Activated CD4-positive, alpha-beta memory T cell treated with anti-CD3 and anti-CD28 coated beads for 36 hours (primary cell): ENCODE measurements around the gene ANKRD26. TPM values are rescaled to one million over a fixed set of nuclear protein-coding genes. Genes with fewer than 3 reads are reported as not detected.
"Not testable (repeated sequence)": the region's sequence is repeated elsewhere in the genome, so short reads cannot be mapped to it uniquely, and the experiment has no call there.

Experiments
- CTCF ChIA-PET: fragments of 350-600 bp; sonication (Branson Sonifier 250); formaldehyde crosslinking; loops from one replicate; lab custom pipeline; 2021; ENCODE audit warnings: antibody characterized with exemption, inconsistent platforms; lab: Charles Lee
- POLR2A ChIA-PET: fragments of 350-600 bp; sonication (Branson Sonifier 250); formaldehyde crosslinking; loops from one replicate; lab custom pipeline; 2021; ENCODE audit warnings: antibody characterized with exemption; lab: Charles Lee
- DNase-seq: peaks from one replicate; pipeline ENCODE4 v3.0.0-alpha.2; 2020
- H3K27ac Mint-ChIP-seq: one replicate; pipeline ENCODE4 v1.8.0; 2021; ENCODE audit warnings: mixed read lengths
- H3K27me3 Mint-ChIP-seq: one replicate; pipeline ENCODE4 v1.8.0; 2021; ENCODE audit warnings: mixed read lengths
- H3K36me3 Mint-ChIP-seq: one replicate; pipeline ENCODE4 v1.8.0; 2021; ENCODE audit warnings: mixed read lengths
- H3K4me1 Mint-ChIP-seq: one replicate; pipeline ENCODE4 v1.8.0; 2021; ENCODE audit warnings: low read depth, mixed read lengths
- H3K4me3 Mint-ChIP-seq: one replicate; pipeline ENCODE4 v1.8.0; 2021; ENCODE audit warnings: mild to moderate bottlenecking, mixed read lengths
- H3K9me3 Mint-ChIP-seq: one replicate; pipeline ENCODE4 v1.8.0; 2021; ENCODE audit warnings: mixed read lengths
- intact Hi-C: fragments of 100-400 bp; cut with micrococcal nuclease; formaldehyde crosslinking; loops from one replicate; pipeline ENCODE4 v1.15.1; 2023
- total RNA-seq, 2 experiments: library from RNA; stranded (reverse); gene quantifications; one replicate each; pipeline ENCODE4 v1.2.3, GENCODE V29; 2021

ANKRD26 gene
- total RNA-seq, 2 experiments from 2014 or later: 6.7 to 7.1 TPM

GRCh38 chr10:27072436-27073114 lies 27.7 kb downstream of the ANKRD26 start:
- Mint-ChIP-seq H3K4me3 (no peak overlapping the region), H3K36me3 (peaks cover 53% of the 10 kb centered on the region), H3K9me3 (peaks cover 6% of the 10 kb centered on the region), H3K27ac (no peak overlapping the region), H3K4me1 (peaks cover 12% of the 10 kb centered on the region), H3K27me3 (no peaks in the 10 kb centered on the region)
- intact Hi-C loops: no loop called here
- POLR2A ChIA-PET: no interaction called here
- peak; percentile 17 for DNase-seq
- CTCF ChIA-PET: no interaction called here

GRCh38 chr10:27068217-27068891 lies 31.9 kb downstream of the ANKRD26 start:
- POLR2A ChIA-PET: no interaction called here
- CTCF ChIA-PET: no interaction called here
- H3K27me3 Mint-ChIP-seq: no peaks in the 10 kb centered on the region
- H3K4me1 Mint-ChIP-seq: no peaks in the 10 kb centered on the region
- no peak for DNase-seq
- peaks cover 23% of the 10 kb centered on the region for H3K36me3 Mint-ChIP-seq
- H3K27ac Mint-ChIP-seq: no peak overlapping the region
- no peaks in the 10 kb centered on the region for H3K9me3 Mint-ChIP-seq
- intact Hi-C loops: no loop called here
- no peak overlapping the region for H3K4me3 Mint-ChIP-seq

GRCh38 chr10:27065084-27065483 lies 35.2 kb downstream of the ANKRD26 start:
- DNase-seq: no peak

GRCh38 chr10:27052656-27053055 lies 47.6 kb downstream of the ANKRD26 start:
- no peak overlapping the region for H3K4me3 Mint-ChIP-seq

More at GRCh38 chr10:27065084-27065483, 35.2 kb downstream of the ANKRD26 start:
- H3K4me3 Mint-ChIP-seq: no peak overlapping the region
- ChIA-PET POLR2A (no interaction called here), CTCF (no interaction called here)
- H3K27ac Mint-ChIP-seq: no peak overlapping the region
- no peaks in the 10 kb centered on the region for H3K27me3 Mint-ChIP-seq
- intact Hi-C loops: no loop called here
- H3K4me1 Mint-ChIP-seq: no peaks in the 10 kb centered on the region
- H3K36me3 Mint-ChIP-seq: peaks cover 22% of the 10 kb centered on the region
- no peaks in the 10 kb centered on the region for H3K9me3 Mint-ChIP-seq

GRCh38 chr10:27045247-27045646 lies 55.0 kb downstream of the ANKRD26 start:
- peaks cover 16% of the 10 kb centered on the region for H3K36me3 Mint-ChIP-seq
- POLR2A ChIA-PET, DNase-seq, intact Hi-C loops, H3K4me1 Mint-ChIP-seq, H3K27ac Mint-ChIP-seq, H3K4me3 Mint-ChIP-seq, H3K9me3 Mint-ChIP-seq, H3K27me3 Mint-ChIP-seq: not testable (repeated sequence)
- CTCF ChIA-PET: interaction anchor here (0.7 to 1.3 kb wide), 2 partner anchors 26 to 1167 kb away, joined by 3 to 5 read pairs; no protein-coding TSS in a partner anchor

More at GRCh38 chr10:27052656-27053055, 47.6 kb downstream of the ANKRD26 start:
- Mint-ChIP-seq H3K27ac (no peak overlapping the region), H3K4me1 (no peaks in the 10 kb centered on the region), H3K36me3 (peaks cover 3% of the 10 kb centered on the region), H3K9me3 (no peaks in the 10 kb centered on the region), H3K27me3 (no peaks in the 10 kb centered on the region)
- ChIA-PET CTCF (no interaction called here), POLR2A (no interaction called here)
- DNase-seq: no peak
- intact Hi-C loops: no loop called here

- intact Hi-C loops: no loop called here
- no peak overlapping the region for H3K27ac Mint-ChIP-seq
- no peaks in the 10 kb centered on the region for H3K27me3 Mint-ChIP-seq
- no peak for DNase-seq
- no peaks in the 10 kb centered on the region for H3K4me1 Mint-ChIP-seq
- no peaks in the 10 kb centered on the region for H3K9me3 Mint-ChIP-seq
- CTCF ChIA-PET: no interaction called here
- H3K36me3 Mint-ChIP-seq: peaks cover 27% of the 10 kb centered on the region
- no peak overlapping the region for H3K4me3 Mint-ChIP-seq
- POLR2A ChIA-PET: no interaction called here
Measured at GRCh38 chr10:27041196-27041595, 59.1 kb downstream of the ANKRD26 start.

GRCh38 chr10:27038168-27038567 lies 62.1 kb downstream of the ANKRD26 start:
- H3K9me3 Mint-ChIP-seq: no peaks in the 10 kb centered on the region
- H3K4me3 Mint-ChIP-seq: no peak overlapping the region
- H3K36me3 Mint-ChIP-seq: peaks cover 27% of the 10 kb centered on the region
- ChIA-PET CTCF (no interaction called here), POLR2A (no interaction called here)
- H3K27me3 Mint-ChIP-seq: no peaks in the 10 kb centered on the region
- intact Hi-C loops: loop anchor here (10.0 kb wide), 1 partner anchor 73 kb away; no protein-coding TSS in a partner anchor
- H3K4me1 Mint-ChIP-seq: peaks cover 10% of the 10 kb centered on the region
- no peak overlapping the region for H3K27ac Mint-ChIP-seq
- DNase-seq: no peak

- H3K4me1 Mint-ChIP-seq: peaks cover 12% of the 10 kb centered on the region
- H3K4me3 Mint-ChIP-seq: peak overlapping the region; percentile 46
- H3K36me3 Mint-ChIP-seq: peaks cover 15% of the 10 kb centered on the region
- intact Hi-C loops: loop anchor here (10.0 kb wide), 1 partner anchor 70 kb away; no protein-coding TSS in a partner anchor
- H3K27me3 Mint-ChIP-seq: no peaks in the 10 kb centered on the region
- ChIA-PET CTCF (interaction anchor here (0.6 kb wide), 1 partner anchor 189 kb away, joined by 5 read pairs; no protein-coding TSS in a partner anchor), POLR2A (no interaction called here)
- H3K27ac Mint-ChIP-seq: peak overlapping the region; percentile 40
- no peaks in the 10 kb centered on the region for H3K9me3 Mint-ChIP-seq
- no peak for DNase-seq
Measured at GRCh38 chr10:27035163-27035562, 65.1 kb downstream of the ANKRD26 start.

- Mint-ChIP-seq H3K4me3 (no peak overlapping the region), H3K9me3 (no peaks in the 10 kb centered on the region), H3K36me3 (peaks cover 9% of the 10 kb centered on the region), H3K27me3 (no peaks in the 10 kb centered on the region), H3K4me1 (peaks cover 10% of the 10 kb centered on the region), H3K27ac (no peak overlapping the region)
- intact Hi-C loops: loop anchor here (10.0 kb wide), 1 partner anchor 65 kb away; no protein-coding TSS in a partner anchor
- CTCF ChIA-PET: interaction anchor here (0.9 kb wide), 1 partner anchor 304 kb away, joined by 3 read pairs; no protein-coding TSS in a partner anchor
- POLR2A ChIA-PET: no interaction called here
- DNase-seq: no peak
Measured at GRCh38 chr10:27030060-27030459, 70.2 kb downstream of the ANKRD26 start.

- no peak for DNase-seq
- ChIA-PET CTCF (no interaction called here), POLR2A (no interaction called here)
- no peak overlapping the region for H3K27ac Mint-ChIP-seq
- intact Hi-C loops: no loop called here
- H3K9me3 Mint-ChIP-seq: no peaks in the 10 kb centered on the region
- H3K27me3 Mint-ChIP-seq: no peaks in the 10 kb centered on the region
- H3K36me3 Mint-ChIP-seq: peaks cover 10% of the 10 kb centered on the region
- no peak overlapping the region for H3K4me3 Mint-ChIP-seq
- peaks cover 16% of the 10 kb centered on the region for H3K4me1 Mint-ChIP-seq
Measured at GRCh38 chr10:27022048-27022447, 78.2 kb downstream of the ANKRD26 start.

- ChIA-PET CTCF (interaction anchor here (1.5 kb wide), 1 partner anchor 25 kb away, joined by 3 read pairs; no protein-coding TSS in a partner anchor), POLR2A (no interaction called here)
- H3K4me3 Mint-ChIP-seq: no peak overlapping the region
- no peaks in the 10 kb centered on the region for H3K27me3 Mint-ChIP-seq
- intact Hi-C loops: no loop called here
- H3K27ac Mint-ChIP-seq: no peak overlapping the region
- H3K36me3 Mint-ChIP-seq: peaks cover 10% of the 10 kb centered on the region
- H3K4me1 Mint-ChIP-seq: peaks cover 16% of the 10 kb centered on the region
- no peaks in the 10 kb centered on the region for H3K9me3 Mint-ChIP-seq
- DNase-seq: no peak
Measured at GRCh38 chr10:27020243-27020642, 80.1 kb downstream of the ANKRD26 start.

- Mint-ChIP-seq H3K27me3 (no peaks in the 10 kb centered on the region), H3K4me3 (no peak overlapping the region), H3K9me3 (no peaks in the 10 kb centered on the region), H3K27ac (no peak overlapping the region), H3K36me3 (peaks cover 10% of the 10 kb centered on the region), H3K4me1 (peaks cover 16% of the 10 kb centered on the region)
- POLR2A ChIA-PET: no interaction called here
- CTCF ChIA-PET: interaction anchor here (1.5 kb wide), 1 partner anchor 25 kb away, joined by 3 read pairs; no protein-coding TSS in a partner anchor
- intact Hi-C loops: no loop called here
- no peak for DNase-seq
Measured at GRCh38 chr10:27019827-27020226, 80.5 kb downstream of the ANKRD26 start.
